NB4 (cell line): ENCODE data around the gene KDM5C.

Source experiments
- CTCF ChIP-seq: IDR thresholded peaks from one replicate; pipeline ENCODE4 v1.5.1; 2012; ENCODE audit warnings: low read depth, low read length
- MYC ChIP-seq: IDR thresholded peaks from 2 replicates; pipeline ENCODE4 v1.6.1; 2011; ENCODE audit warnings: low read depth, low read length
- POLR2A ChIP-seq: IDR thresholded peaks from 2 replicates; pipeline ENCODE4 v1.6.1; 2011; ENCODE audit warnings: mild to moderate bottlenecking; ENCODE audit not compliant: insufficient read length; ENCODE audit errors: extremely low read depth

GRCh38 chrX:53247928-53248327 lies 22.9 kb upstream of the KDM5C start:
- no peak for TF ChIP-seq CTCF
- TF ChIP-seq POLR2A: no peak
- TF ChIP-seq MYC: no peak
